OCI-LY1 (cell line): Measurements from ENCODE around the gene FBXO46.
A peak's percentile ranks its signal among the peaks of the same experiment; 100 is the strongest.

ENCODE experiments used
- H2AFZ ChIP-seq: fragments of 200-600 bp; sonication (generic), shearing (Covaris generic); 2 replicates; pipeline ENCODE4 v1.6.0; 2014; ENCODE audit warnings: antibody characterized with exemption, mild to moderate bottlenecking, low read length
- H3F3A ChIP-seq: fragments of 200-600 bp; sonication (generic), shearing (Covaris generic); 2 replicates; pipeline ENCODE4 v1.6.0; 2014; ENCODE audit warnings: mild to moderate bottlenecking, antibody characterized with exemption, low read length, moderate library complexity; ENCODE audit not compliant: insufficient read depth
- H3K27ac ChIP-seq: fragments of 200-600 bp; sonication (generic); 2 replicates; pipeline ENCODE4 v1.5.1; 2014; ENCODE audit warnings: low read length, mixed run types, mild to moderate bottlenecking, low read depth; ENCODE audit not compliant: poor library complexity, severe bottlenecking
- H3K27me3 ChIP-seq: fragments of 200-600 bp; sonication (generic); 2 replicates; pipeline ENCODE4 v1.6.0; 2014; ENCODE audit warnings: antibody characterized with exemption, mild to moderate bottlenecking, low read length, moderate library complexity; ENCODE audit not compliant: insufficient read depth
- H3K36me3 ChIP-seq: fragments of 200-600 bp; sonication (generic); 2 replicates; pipeline ENCODE4 v1.6.1; 2014; ENCODE audit warnings: mild to moderate bottlenecking, antibody characterized with exemption, low read length, moderate library complexity, mixed read lengths; ENCODE audit not compliant: insufficient read depth
- H3K4me1 ChIP-seq: fragments of 200-600 bp; sonication (generic); 2 replicates; pipeline ENCODE4 v1.5.1; 2014; ENCODE audit warnings: mild to moderate bottlenecking, low read length, moderate library complexity; ENCODE audit not compliant: insufficient read depth, severe bottlenecking
- H3K4me2 ChIP-seq: fragments of 200-600 bp; sonication (generic), shearing (Covaris generic); 2 replicates; pipeline ENCODE4 v1.6.1; 2014; ENCODE audit warnings: low read length
- H3K4me3 ChIP-seq: fragments of 200-600 bp; sonication (generic); 2 replicates; pipeline ENCODE4 v1.5.1; 2014; ENCODE audit warnings: low read length, low read depth, mild to moderate bottlenecking, mixed read lengths; ENCODE audit not compliant: poor library complexity, severe bottlenecking
- H3K79me2 ChIP-seq: fragments of 200-600 bp; shearing (Covaris generic); 2 replicates; pipeline ENCODE4 v1.6.1; 2016; ENCODE audit warnings: mixed run types, low read length, mixed read lengths; ENCODE audit not compliant: insufficient read depth
- H3K9ac ChIP-seq: fragments of 200-600 bp; sonication (generic), shearing (Covaris generic); 2 replicates; pipeline ENCODE4 v1.6.1; 2014; ENCODE audit warnings: mild to moderate bottlenecking, low read length, mixed read lengths
- H3K9me2 ChIP-seq: fragments of 200-600 bp; sonication (generic), shearing (Covaris generic); 2 replicates; pipeline ENCODE4 v1.6.1; 2014; ENCODE audit warnings: low read depth, mild to moderate bottlenecking, low read length, mixed read lengths
- H3K9me3 ChIP-seq: fragments of 200-600 bp; shearing (Covaris generic); 2 replicates; pipeline ENCODE4 v1.6.1; 2014; ENCODE audit warnings: low read length, mixed read lengths
- H4K20me1 ChIP-seq: fragments of 200-600 bp; sonication (generic), shearing (Covaris generic); 2 replicates; pipeline ENCODE4 v1.6.0; 2016; ENCODE audit warnings: mild to moderate bottlenecking, low read length; ENCODE audit not compliant: insufficient read depth
- EZH2 ChIP-seq: fragments of 200-600 bp; sonication (generic), shearing (Covaris generic); IDR thresholded peaks from 2 replicates; pipeline ENCODE4 v1.8.0; 2017; ENCODE audit warnings: borderline replicate concordance, mixed run types, mild to moderate bottlenecking, antibody characterized with exemption, low read length, moderate library complexity, mixed read lengths
- TF ChIP-seq, protein P1 (sequence below): fragments of 200-600 bp; sonication (generic), shearing (Covaris generic); IDR thresholded peaks from 2 replicates; pipeline ENCODE4 v1.5.1; 2017; ENCODE audit warnings: mild to moderate bottlenecking, antibody characterized with exemption, low read length, moderate library complexity, mixed read lengths

FBXO46 gene

DNA sequence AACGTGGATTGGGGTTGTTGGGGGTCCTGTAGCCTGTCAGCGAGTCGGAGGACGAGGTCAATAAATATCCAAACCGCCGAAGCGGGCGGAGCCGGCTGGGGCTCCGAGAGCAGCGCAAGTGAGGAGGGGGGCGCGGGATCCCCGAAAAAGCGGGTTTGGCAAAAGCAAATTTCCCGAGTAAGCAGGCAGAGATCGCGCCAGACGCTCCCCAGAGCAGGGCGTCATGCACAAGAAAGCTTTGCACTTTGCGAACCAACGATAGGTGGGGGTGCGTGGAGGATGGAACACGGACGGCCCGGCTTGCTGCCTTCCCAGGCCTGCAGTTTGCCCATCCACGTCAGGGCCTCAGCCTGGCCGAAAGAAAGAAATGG is 39.1 kb upstream of the FBXO46 start:
- H3K79me2 ChIP-seq = no peaks in the 10 kb centered on the region
- H3K9me3 ChIP-seq = no peaks in the 10 kb centered on the region
- peak overlapping the region; percentile 62 for H3K4me3 ChIP-seq
- H3F3A ChIP-seq = no peaks in the 10 kb centered on the region
- H3K36me3 ChIP-seq = no peaks in the 10 kb centered on the region
- no peak overlapping the region for H2AFZ ChIP-seq
- TF ChIP-seq, protein P1, sequence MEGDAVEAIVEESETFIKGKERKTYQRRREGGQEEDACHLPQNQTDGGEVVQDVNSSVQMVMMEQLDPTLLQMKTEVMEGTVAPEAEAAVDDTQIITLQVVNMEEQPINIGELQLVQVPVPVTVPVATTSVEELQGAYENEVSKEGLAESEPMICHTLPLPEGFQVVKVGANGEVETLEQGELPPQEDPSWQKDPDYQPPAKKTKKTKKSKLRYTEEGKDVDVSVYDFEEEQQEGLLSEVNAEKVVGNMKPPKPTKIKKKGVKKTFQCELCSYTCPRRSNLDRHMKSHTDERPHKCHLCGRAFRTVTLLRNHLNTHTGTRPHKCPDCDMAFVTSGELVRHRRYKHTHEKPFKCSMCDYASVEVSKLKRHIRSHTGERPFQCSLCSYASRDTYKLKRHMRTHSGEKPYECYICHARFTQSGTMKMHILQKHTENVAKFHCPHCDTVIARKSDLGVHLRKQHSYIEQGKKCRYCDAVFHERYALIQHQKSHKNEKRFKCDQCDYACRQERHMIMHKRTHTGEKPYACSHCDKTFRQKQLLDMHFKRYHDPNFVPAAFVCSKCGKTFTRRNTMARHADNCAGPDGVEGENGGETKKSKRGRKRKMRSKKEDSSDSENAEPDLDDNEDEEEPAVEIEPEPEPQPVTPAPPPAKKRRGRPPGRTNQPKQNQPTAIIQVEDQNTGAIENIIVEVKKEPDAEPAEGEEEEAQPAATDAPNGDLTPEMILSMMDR = no peak
- TF ChIP-seq EZH2 = no peak
- H3K9ac ChIP-seq = peak overlapping the region; percentile 51
- no peaks in the 10 kb centered on the region; the same call in 1 of the 2 replicates for H3K27me3 ChIP-seq
- H3K27ac ChIP-seq = peak overlapping the region; percentile 58
- H3K4me2 ChIP-seq = peak overlapping the region; percentile 86
- H3K9me2 ChIP-seq = no peaks in the 10 kb centered on the region
- H4K20me1 ChIP-seq = no peaks in the 10 kb centered on the region
- peaks cover 34% of the 10 kb centered on the region for H3K4me1 ChIP-seq

DNA sequence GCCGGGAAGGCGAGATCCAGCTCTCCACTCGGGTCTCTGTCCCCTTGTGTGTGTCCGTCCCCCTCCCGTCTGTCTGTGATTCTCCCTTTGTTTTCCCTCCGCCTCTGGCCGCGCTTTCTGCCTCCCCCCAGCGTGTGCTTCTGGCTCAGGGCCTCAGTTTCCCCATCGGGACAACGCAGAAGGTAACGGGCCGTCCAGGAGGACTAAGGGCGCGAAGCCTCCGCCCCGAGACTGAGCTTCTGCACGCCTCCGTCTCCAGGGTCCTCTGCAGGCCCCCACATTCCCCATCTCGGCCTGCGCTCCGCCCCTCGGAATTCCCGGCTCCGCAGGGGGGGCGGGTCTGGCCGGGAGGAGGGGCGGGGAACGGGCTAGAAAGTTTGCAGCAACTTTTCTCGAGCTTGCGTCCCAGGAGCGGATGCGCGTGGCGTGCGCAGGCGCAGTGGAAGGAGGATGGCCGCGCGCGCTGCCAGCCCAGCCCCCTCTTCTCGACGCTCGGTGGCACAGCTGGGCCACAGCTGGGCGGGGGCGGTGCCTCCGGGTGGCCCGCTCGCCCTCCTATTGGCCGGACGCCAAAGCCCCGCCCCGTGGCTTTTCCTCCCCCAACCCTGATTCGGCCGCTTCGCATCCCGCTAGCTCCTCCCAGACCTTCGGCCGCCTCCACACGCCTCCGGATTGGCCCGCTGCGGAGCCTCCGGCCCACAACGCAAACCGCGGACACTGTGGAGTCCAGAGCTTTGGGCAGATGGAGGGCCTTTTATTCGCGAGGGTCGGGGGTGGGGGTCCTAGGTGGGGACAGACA is 38.5 kb upstream of the FBXO46 start, which contains the start of gene SIX5:
TSS of gene SIX5 (minus strand) at position 269 of the 799 bp plus-strand sequence. CDS start 408 bp downstream, outside the sequence.
- peak within 1 kb of the TSS; percentile 58 for H3K27ac ChIP-seq
- no peaks in the 10 kb centered on the region for H3K9me2 ChIP-seq
- no peaks in the 10 kb centered on the region for H4K20me1 ChIP-seq
- peak within 1 kb of the TSS; percentile 83 for H3K9ac ChIP-seq
- H3K9me3 ChIP-seq = no peaks in the 10 kb centered on the region
- H3K4me1 ChIP-seq = peaks cover 34% of the 10 kb centered on the region
- TF ChIP-seq, protein P1 = no peak
- TF ChIP-seq EZH2 = no peak
- no peaks in the 10 kb centered on the region for H3K36me3 ChIP-seq
- H3K79me2 ChIP-seq = no peaks in the 10 kb centered on the region
- peak within 1 kb of the TSS; percentile 95 for H3K4me2 ChIP-seq
- H3K27me3 ChIP-seq = no peaks in the 10 kb centered on the region; the same call in 1 of the 2 replicates
- H2AFZ ChIP-seq = no peak within 1 kb of the TSS
- no peaks in the 10 kb centered on the region for H3F3A ChIP-seq
- H3K4me3 ChIP-seq = peak within 1 kb of the TSS; percentile 76

- Histone ChIP-seq H4K20me1 (no peaks in the 10 kb centered on the region), H3K36me3 (no peaks in the 10 kb centered on the region)
Measured at GRCh38 chr19:45768655-45768983, 37.9 kb upstream of the FBXO46 start.

More at GRCh38 chr19:45768655-45768983, 37.9 kb upstream of the FBXO46 start:
- Histone ChIP-seq H3K9me2 (no peaks in the 10 kb centered on the region), H3K9ac (peak overlapping the region; percentile 83), H2AFZ (no peak overlapping the region), H3K9me3 (no peaks in the 10 kb centered on the region), H3K4me1 (peaks cover 33% of the 10 kb centered on the region), H3K4me2 (peak overlapping the region; percentile 95), H3K27ac (no peak overlapping the region), H3K27me3 (no peaks in the 10 kb centered on the region; the same call in 1 of the 2 replicates), H3K79me2 (no peaks in the 10 kb centered on the region), H3F3A (no peaks in the 10 kb centered on the region), H3K4me3 (peak overlapping the region; percentile 76)
- no peak for TF ChIP-seq EZH2
- TF ChIP-seq, protein P1 = no peak
